ENCODE results near the gene STOX2.

STOX2 gene

GRCh38 chr4:184059099-184059498 is 154.0 kb downstream of the STOX2 start:
- no peak for TF ChIP-seq CTCF (IDR thresholded peaks at IDR 0.05; ENCODE audit: low read depth, low read length, missing control alignments)
- DNase-seq (ENCODE audit: low read depth) = no peak
- no peak overlapping the region for H3K4me3 ChIP-seq (ENCODE audit: low read depth, low read length)

DNA sequence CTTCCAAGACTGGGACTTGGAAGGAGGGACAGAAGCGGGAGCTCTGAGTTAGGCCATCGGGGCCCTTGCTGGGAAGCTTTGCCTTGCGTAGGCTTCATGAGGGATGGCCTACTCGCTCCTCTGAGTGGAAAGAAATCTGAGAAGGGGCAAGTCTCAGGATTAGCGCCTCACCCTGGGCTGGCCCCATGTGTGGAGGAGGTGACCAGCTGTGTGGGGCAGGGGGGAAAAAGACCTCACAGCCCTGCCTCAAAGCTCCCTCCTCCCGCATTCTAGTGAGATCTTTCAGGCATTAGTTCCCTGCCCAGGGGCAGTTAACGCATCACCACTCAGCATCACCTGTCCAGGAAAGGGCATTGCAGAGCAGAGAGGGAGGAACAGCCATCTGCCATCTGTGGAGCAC is 156.5 kb downstream of the STOX2 start:
- no peak for DNase-seq (ENCODE audit: low read depth)
- no peak for TF ChIP-seq CTCF (IDR thresholded peaks at IDR 0.05; ENCODE audit: low read depth, low read length, missing control alignments)
- no peak overlapping the region for H3K4me3 ChIP-seq (ENCODE audit: low read depth, low read length)

GRCh38 chr4:184062769-184063168 is 157.7 kb downstream of the STOX2 start:
- DNase-seq (ENCODE audit: low read depth) = no peak
- no peak overlapping the region for H3K4me3 ChIP-seq (ENCODE audit: low read depth, low read length)
- no peak for TF ChIP-seq CTCF (IDR thresholded peaks at IDR 0.05; ENCODE audit: low read depth, low read length, missing control alignments)

DNA sequence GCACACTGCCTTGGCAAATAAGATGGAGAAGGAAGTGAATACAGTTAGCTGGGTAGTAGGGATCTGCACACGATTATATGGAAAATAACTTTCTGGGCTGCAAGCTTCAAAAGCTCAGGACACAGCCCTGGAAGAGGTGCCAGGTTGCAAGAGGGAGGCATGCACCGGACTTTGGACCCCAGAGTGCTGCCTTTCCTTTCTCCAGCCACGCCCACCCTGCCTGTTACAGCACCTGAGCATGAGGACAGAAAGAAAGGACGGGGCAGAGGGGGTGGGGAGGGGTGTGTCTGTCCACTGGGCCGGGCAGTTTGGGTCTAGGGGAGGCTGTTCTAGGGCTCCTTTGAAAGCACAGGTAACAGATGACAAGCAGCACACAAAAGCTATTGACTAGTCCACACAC is 159.8 kb downstream of the STOX2 start:
- no peak overlapping the region for H3K4me3 ChIP-seq (ENCODE audit: low read depth, low read length)
- TF ChIP-seq CTCF (IDR thresholded peaks at IDR 0.05; ENCODE audit: low read depth, low read length, missing control alignments) = no peak
- DNase-seq (ENCODE audit: low read depth) = no peak

GRCh38 chr4:184066584-184067300 is 161.6 kb downstream of the STOX2 start:
- DNase-seq (ENCODE audit: low read depth) = no peak
- TF ChIP-seq CTCF (IDR thresholded peaks at IDR 0.05; ENCODE audit: low read depth, low read length, missing control alignments) = no peak
- H3K4me3 ChIP-seq (ENCODE audit: low read depth, low read length) = no peak overlapping the region

DNA sequence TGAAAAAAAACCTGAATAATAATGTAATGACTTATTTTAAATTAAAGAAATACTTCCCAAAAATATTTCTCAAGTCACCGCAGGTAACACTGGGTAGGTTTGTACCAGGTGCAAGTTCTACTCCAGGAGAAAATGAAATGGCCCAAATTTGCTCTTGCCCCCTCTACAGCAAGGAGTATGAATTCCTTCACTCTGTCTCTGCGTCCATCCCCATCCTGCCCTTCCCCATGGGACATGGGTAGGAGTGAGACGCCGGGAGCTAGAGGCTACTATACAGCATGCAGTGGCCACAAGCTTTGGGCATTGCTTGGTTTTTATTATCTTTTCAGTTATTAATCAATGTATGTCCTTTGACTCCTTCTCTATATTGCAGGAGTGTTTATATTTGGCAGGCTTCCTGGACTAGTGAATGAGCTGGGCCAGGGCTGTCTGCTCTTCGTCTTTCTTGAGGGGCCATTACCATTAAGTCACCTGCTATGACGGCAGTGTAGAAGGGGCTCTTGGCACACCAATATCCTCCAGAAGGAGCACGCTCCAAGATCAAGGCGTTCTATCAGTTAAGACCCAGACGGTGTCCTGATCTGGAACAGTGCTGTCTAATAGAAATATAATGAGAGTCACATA is 162.9 kb downstream of the STOX2 start:
- no peak overlapping the region for H3K4me3 ChIP-seq (ENCODE audit: low read depth, low read length)
- no peak for DNase-seq (ENCODE audit: low read depth)
- no peak for TF ChIP-seq CTCF (IDR thresholded peaks at IDR 0.05; ENCODE audit: low read depth, low read length, missing control alignments)
